Measurements from ENCODE around the gene GPR55. TPM values are rescaled to one million over a fixed set of nuclear protein-coding genes. Genes with fewer than 3 reads are reported as not detected.
A peak's percentile ranks its signal among the peaks of the same experiment; 100 is the strongest.

GPR55 gene
- total and polyA plus RNA-seq, 2 of the 8 experiments (the other 6 are each of a cell fraction or from before 2014, with no cell fraction given), result not detected

DNA sequence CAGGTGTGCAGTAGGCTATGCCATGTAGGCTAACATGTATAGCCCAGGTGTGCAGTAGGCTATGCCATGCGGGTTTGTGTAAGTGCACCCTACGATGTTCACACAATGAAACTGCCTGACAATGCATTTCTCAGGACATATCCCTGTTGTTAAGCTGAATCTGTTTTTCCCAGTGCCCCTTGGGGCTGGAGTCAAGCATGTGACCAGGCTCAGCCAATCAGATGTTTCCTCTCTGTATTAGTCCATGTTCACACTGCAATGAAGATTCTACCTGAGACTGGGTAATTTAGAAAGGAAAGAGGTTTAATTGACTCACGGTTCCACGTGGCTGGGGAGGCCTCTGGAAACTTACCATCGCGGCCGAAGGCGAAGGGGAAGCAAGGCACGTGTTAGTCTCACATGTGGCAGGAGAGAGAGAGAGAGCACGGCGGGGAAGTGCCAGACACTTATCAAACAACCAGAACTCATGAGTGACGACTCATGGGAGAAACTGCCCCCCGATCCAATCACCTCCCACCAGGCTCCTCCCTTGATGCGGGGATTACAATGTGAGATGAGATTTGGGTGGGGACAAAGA, 36.1 kb downstream of the GPR55 start:
- no peak overlapping the region for H3K23ac ChIP-seq (ENCODE audit: insufficient read length)
- H2BK20ac ChIP-seq (ENCODE audit: low read length), result no peak overlapping the region
- no peak overlapping the region for H3K4me2 ChIP-seq (ENCODE audit: insufficient read depth in 1 of 2, low read depth in 2 of 2, low read length in 2 of 2)
- CTCF ChIA-PET (ENCODE audit: partially characterized antibody), result interaction anchor here (1.5 kb wide), 1 partner anchor 11 kb away, joined by 7 read pairs; no protein-coding TSS in a partner anchor
- no peak overlapping the region for H2BK15ac ChIP-seq (ENCODE audit: low read length)
- no peak overlapping the region for H4K91ac ChIP-seq (replicated peaks; ENCODE audit: insufficient read length, low read length)
- H3K9ac ChIP-seq (replicated peaks in 1 of 4; ENCODE audit: extremely low read depth in 1 of 4, low read depth in 3 of 4, low read length in 3 of 4), result no peak overlapping the region
- peak overlapping the region; percentile 68; the same call in 1 of the 2 replicates for H2BK12ac ChIP-seq (ENCODE audit: low read depth, low read length)
- peaks cover 5 to 16% (median 9%) of the 10 kb centered on the region in 4 experiments for H3K4me1 ChIP-seq (replicated peaks in 1 of 4; ENCODE audit: control insufficient read depth in 3 of 4, insufficient read depth in 4 of 4, low read length in 3 of 4)
- FAIRE-seq, result no peak
- H3K23me2 ChIP-seq (ENCODE audit: low read depth, low read length), result no peaks in the 10 kb centered on the region
- no peak overlapping the region for H3K18ac ChIP-seq (ENCODE audit: extremely low read depth, low read length)
- H3K27me3 ChIP-seq (replicated peaks in 1 of 4; ENCODE audit: control insufficient read depth in 3 of 4, extremely low read depth in 1 of 4, insufficient read depth in 3 of 4, low read length in 3 of 4), result no peaks in the 10 kb centered on the region
- WGBS, 2 experiments (ENCODE audit: extremely low coverage in 1 of 2, insufficient coverage in 1 of 2, insufficient read length in 1 of 2, insufficient replicate concordance in 2 of 2, low coverage in 1 of 2, low lambda C conversion rate in 2 of 2, missing lambda C conversion rate in 1 of 2), result 93% methylated on average over 14 of the region's 14 CpGs; no CpG with 5 or more reads in 1 of the 2 experiments
- no peak for DNase-seq (ENCODE audit: low read depth in 1 of 2, low spot score in 2 of 2)
- H3K79me1 ChIP-seq (ENCODE audit: low read depth, low read length), result no peaks in the 10 kb centered on the region
- no peak overlapping the region for H3K14ac ChIP-seq (ENCODE audit: insufficient read length)
- no peak overlapping the region for H4K8ac ChIP-seq (ENCODE audit: extremely low read depth, insufficient read depth, low read length)
- no peaks in the 10 kb centered on the region for H4K20me1 ChIP-seq (replicated peaks in 1 of 2; ENCODE audit: control insufficient read depth in 1 of 2, insufficient read depth in 2 of 2, low read length in 2 of 2)
- no peak overlapping the region for H3K27ac ChIP-seq (ENCODE audit: low read depth, low read length)
- H4K5ac ChIP-seq (ENCODE audit: insufficient read length, low read depth, low read length), result no peak overlapping the region
- no peak overlapping the region for H3K4me3 ChIP-seq (ENCODE audit: extremely low read depth in 1 of 4, insufficient read depth in 2 of 4, low read depth in 3 of 4, low read length in 4 of 4)
- no peaks in the 10 kb centered on the region for H3K36me3 ChIP-seq (ENCODE audit: control insufficient read depth in 2 of 4, insufficient read depth in 4 of 4, low read length in 3 of 4)
- H3K9me3 ChIP-seq (ENCODE audit: insufficient read depth in 2 of 2, low read depth in 1 of 2, low read length in 1 of 2), result no peaks in the 10 kb centered on the region
- POLR2A ChIA-PET (ENCODE audit: partially characterized antibody), result no interaction called here
- H3K4ac ChIP-seq (replicated peaks; ENCODE audit: insufficient read length, low read depth, low read length), result no peak overlapping the region
- H2BK5ac ChIP-seq (ENCODE audit: low read depth, low read length), result no peak overlapping the region
- H3K79me2 ChIP-seq (ENCODE audit: control insufficient read depth in 1 of 2, insufficient read depth in 2 of 2, low read length in 2 of 2), result no peaks in the 10 kb centered on the region
- H3K56ac ChIP-seq (replicated peaks; ENCODE audit: insufficient read length, low read depth, low read length), result no peak overlapping the region
- H2AK5ac ChIP-seq (ENCODE audit: low read depth, low read length), result no peak overlapping the region
- H2BK120ac ChIP-seq (replicated peaks; ENCODE audit: low read depth, low read length), result no peak overlapping the region
- H2AFZ ChIP-seq (ENCODE audit: low read length), result no peak overlapping the region
- TF ChIP-seq TAF7 (optimal IDR thresholded peaks at IDR 0.05; ENCODE audit: borderline replicate concordance, low read depth, low read length) (no peak), TCF12 (IDR thresholded peaks at IDR 0.05; ENCODE audit: low read depth, low read length) (no peak), KDM1A (IDR thresholded peaks at IDR 0.05; ENCODE audit: borderline replicate concordance, low read length) (no peak), RNF2 (IDR thresholded peaks at IDR 0.05; ENCODE audit: borderline replicate concordance, low read depth, low read length, missing control alignments, poor library complexity, severe bottlenecking) (no peak), JUN (IDR thresholded peaks at IDR 0.05; ENCODE audit: low read depth, low read length) (no peak), POLR2AphosphoS5 (IDR thresholded peaks at IDR 0.05; ENCODE audit: low read depth, low read length) (no peak), KDM5A (IDR thresholded peaks at IDR 0.05; ENCODE audit: low read length) (no peak), TEAD4 (IDR thresholded peaks at IDR 0.05; ENCODE audit: low read depth, low read length) (no peak), RAD21 (IDR thresholded peaks at IDR 0.05 in 1 of 2, conservative IDR thresholded peaks at IDR 0.05 in 1 of 2; ENCODE audit: low read depth in 2 of 2, low read length in 2 of 2) (no peak)
- TF ChIP-seq, protein P1, sequence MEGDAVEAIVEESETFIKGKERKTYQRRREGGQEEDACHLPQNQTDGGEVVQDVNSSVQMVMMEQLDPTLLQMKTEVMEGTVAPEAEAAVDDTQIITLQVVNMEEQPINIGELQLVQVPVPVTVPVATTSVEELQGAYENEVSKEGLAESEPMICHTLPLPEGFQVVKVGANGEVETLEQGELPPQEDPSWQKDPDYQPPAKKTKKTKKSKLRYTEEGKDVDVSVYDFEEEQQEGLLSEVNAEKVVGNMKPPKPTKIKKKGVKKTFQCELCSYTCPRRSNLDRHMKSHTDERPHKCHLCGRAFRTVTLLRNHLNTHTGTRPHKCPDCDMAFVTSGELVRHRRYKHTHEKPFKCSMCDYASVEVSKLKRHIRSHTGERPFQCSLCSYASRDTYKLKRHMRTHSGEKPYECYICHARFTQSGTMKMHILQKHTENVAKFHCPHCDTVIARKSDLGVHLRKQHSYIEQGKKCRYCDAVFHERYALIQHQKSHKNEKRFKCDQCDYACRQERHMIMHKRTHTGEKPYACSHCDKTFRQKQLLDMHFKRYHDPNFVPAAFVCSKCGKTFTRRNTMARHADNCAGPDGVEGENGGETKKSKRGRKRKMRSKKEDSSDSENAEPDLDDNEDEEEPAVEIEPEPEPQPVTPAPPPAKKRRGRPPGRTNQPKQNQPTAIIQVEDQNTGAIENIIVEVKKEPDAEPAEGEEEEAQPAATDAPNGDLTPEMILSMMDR (IDR thresholded peaks at IDR 0.05; ENCODE audit: control extremely low read depth in 1 of 3, insufficient read depth in 1 of 3, low read depth in 1 of 3, low read length in 3 of 3), result no peak

Measured in H1 (cell line).